ENCODE measurements around the gene NPB.

NPB gene

GRCh38 chr17:81867991-81868673 lies 33.9 kb upstream of the NPB start:
- no peak for DNase-seq
- intact Hi-C loops (cut with DNase I): no loop called here

GRCh38 chr17:81868674-81869220 lies 33.3 kb upstream of the NPB start:
- intact Hi-C loops (cut with DNase I): no loop called here
- DNase-seq: no peak

- DNase-seq: peak in 13 of 42 donors; percentile 14 to 61 (median 38)
- intact Hi-C loops (cut with DNase I): no loop called here
These were observed 32.6 kb upstream of the NPB start for GRCh38 chr17:81869221-81870130.

GRCh38 chr17:81870131-81870980 lies 31.7 kb upstream of the NPB start:
- intact Hi-C loops (cut with DNase I): no loop called here
- peak in 9 of 42 donors; percentile 14 to 53 (median 22) for DNase-seq

- peak in 4 of 42 donors; percentile 35 to 91 (median 64) for DNase-seq
- intact Hi-C loops (cut with DNase I): no loop called here
These were observed 31.1 kb upstream of the NPB start, which contains the start of gene ARHGDIA for GRCh38 chr17:81870981-81871386. Gene ARHGDIA, minus strand, starts transcription at chr17:81871337. Its CDS starts 1,407 bp downstream, at chr17:81869930.

GRCh38 chr17:81871387-81872230 lies 30.4 kb upstream of the NPB start:
- intact Hi-C loops (cut with DNase I): no loop called here
- peak; percentile 74 to 97 (median 93) for DNase-seq

GRCh38 chr17:81877569-81877968 lies 24.5 kb upstream of the NPB start:
- no peak for DNase-seq
- intact Hi-C loops (cut with DNase I): no loop called here

- intact Hi-C loops (cut with DNase I): no loop called here
- no peak for DNase-seq
These were observed 23.7 kb upstream of the NPB start for GRCh38 chr17:81878294-81878693.

- intact Hi-C loops (cut with DNase I): no loop called here
- no peak for DNase-seq
These were observed 22.9 kb upstream of the NPB start for GRCh38 chr17:81879121-81879520.

GRCh38 chr17:81884520-81884919 lies 17.5 kb upstream of the NPB start:
- intact Hi-C loops (cut with DNase I): no loop called here
- no peak for DNase-seq

GRCh38 chr17:81884968-81885367 lies 17.1 kb upstream of the NPB start:
- intact Hi-C loops (cut with DNase I): no loop called here
- DNase-seq: no peak

GRCh38 chr17:81885454-81885853 lies 16.6 kb upstream of the NPB start:
- no peak for DNase-seq
- intact Hi-C loops (cut with DNase I): no loop called here

- intact Hi-C loops (cut with DNase I): no loop called here
- no peak for DNase-seq
These were observed 16.0 kb upstream of the NPB start for GRCh38 chr17:81885869-81886548.

- no peak for DNase-seq
- intact Hi-C loops (cut with DNase I): no loop called here
These were observed 13.7 kb upstream of the NPB start for GRCh38 chr17:81888105-81888987.

GRCh38 chr17:81888988-81889595 lies 12.9 kb upstream of the NPB start:
- intact Hi-C loops (cut with DNase I): no loop called here
- DNase-seq: no peak

GRCh38 chr17:81889602-81890001 lies 12.4 kb upstream of the NPB start:
- DNase-seq: no peak
- intact Hi-C loops (cut with DNase I): no loop called here

All from head of caudate nucleus (tissue), 42 donors.